GM12874 (cell line): Measurements from ENCODE around the gene C22orf39.

Experiments
- TF ChIP-seq, protein P1 (sequence below): IDR thresholded peaks from 2 replicates; pipeline ENCODE4 v1.5.1; 2011; ENCODE audit warnings: low read depth, mild to moderate bottlenecking, control low read depth, low read length, moderate library complexity; ENCODE audit not compliant: insufficient read depth

Gene C22orf39

GRCh38 chr22:19456541-19456940 lies 9.0 kb upstream of the C22orf39 start:
- TF ChIP-seq, protein P1, sequence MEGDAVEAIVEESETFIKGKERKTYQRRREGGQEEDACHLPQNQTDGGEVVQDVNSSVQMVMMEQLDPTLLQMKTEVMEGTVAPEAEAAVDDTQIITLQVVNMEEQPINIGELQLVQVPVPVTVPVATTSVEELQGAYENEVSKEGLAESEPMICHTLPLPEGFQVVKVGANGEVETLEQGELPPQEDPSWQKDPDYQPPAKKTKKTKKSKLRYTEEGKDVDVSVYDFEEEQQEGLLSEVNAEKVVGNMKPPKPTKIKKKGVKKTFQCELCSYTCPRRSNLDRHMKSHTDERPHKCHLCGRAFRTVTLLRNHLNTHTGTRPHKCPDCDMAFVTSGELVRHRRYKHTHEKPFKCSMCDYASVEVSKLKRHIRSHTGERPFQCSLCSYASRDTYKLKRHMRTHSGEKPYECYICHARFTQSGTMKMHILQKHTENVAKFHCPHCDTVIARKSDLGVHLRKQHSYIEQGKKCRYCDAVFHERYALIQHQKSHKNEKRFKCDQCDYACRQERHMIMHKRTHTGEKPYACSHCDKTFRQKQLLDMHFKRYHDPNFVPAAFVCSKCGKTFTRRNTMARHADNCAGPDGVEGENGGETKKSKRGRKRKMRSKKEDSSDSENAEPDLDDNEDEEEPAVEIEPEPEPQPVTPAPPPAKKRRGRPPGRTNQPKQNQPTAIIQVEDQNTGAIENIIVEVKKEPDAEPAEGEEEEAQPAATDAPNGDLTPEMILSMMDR = no peak

DNA sequence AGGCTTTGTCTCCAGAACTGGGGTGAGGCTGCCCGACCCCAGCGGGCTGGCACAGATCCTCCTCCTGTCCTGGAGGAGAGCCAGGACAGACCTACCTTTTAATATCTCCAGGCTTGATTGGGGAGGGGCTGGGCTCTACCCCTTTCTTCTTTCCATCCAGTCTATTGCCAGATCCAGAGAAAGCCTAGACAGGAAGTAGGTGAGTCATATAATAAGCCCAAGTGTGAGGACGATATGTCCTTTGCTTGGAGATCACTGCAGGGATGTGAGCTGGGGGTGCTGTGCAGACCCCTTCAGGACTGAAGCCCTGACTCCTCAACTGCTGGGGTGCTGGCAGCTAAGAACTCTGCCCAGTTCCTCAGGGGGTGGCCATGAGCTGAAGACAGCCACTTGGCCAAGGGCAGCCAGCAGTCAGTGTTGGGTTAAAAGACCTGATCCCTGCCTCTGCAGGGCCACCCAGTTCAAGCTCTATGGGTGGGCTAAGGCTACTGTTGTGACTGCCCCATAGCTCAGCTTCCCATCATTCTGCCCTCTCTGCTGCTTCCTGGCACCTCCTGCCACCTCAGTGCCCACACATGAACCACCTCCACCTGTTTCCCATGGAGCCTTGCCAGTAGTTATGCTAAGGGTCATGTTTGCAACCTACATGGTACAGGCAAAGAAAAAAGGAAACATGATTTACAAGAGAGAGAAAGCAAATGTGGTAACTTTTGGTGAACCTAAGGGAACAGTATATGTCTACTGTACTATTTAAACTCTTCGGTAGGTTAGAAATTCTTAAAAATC lies 8.3 kb upstream of the C22orf39 start:
- TF ChIP-seq, protein P1 = no peak

DNA sequence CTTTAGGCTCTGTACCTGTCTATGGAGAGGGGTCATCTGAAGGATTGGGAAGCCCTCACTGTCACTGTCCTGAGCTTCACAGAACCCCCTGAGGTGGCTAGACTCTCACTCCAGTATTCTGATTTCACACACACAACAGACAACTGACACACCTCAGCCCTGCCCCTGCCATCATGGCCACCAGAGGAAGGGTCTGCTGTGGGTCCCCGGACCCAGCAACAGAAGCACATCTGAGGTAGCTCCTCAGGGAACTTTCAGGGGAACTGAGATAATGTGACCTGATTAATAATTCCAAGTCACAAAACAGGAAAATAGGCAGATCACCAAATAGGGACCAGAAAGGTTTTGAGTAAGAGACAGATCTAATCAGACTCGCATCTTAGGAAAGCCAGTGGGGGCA lies 7.5 kb upstream of the C22orf39 start:
- TF ChIP-seq, protein P1 = no peak

DNA sequence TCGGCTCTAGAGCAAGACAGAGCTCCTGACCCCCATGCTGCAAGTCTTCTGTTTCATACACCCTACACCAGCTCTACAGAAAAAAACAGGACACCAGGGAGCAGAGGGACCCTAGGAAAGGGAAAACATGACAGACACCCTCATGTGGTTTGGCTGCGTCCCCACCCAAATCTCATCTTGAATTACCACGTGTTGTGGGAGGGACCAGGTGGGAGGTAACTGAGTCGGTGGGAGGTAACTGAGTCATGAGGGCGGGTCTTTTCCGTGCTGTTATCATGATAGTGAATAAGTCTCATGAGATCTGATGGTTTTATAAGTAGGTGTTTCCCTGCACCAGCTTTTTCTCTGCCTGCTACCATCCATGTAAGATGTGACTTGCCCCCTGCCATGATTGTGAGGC lies 6.6 kb upstream of the C22orf39 start:
- TF ChIP-seq, protein P1 = no peak

- TF ChIP-seq, protein P1 = no peak
These were observed 6.2 kb upstream of the C22orf39 start for GRCh38 chr22:19453718-19454117.

DNA sequence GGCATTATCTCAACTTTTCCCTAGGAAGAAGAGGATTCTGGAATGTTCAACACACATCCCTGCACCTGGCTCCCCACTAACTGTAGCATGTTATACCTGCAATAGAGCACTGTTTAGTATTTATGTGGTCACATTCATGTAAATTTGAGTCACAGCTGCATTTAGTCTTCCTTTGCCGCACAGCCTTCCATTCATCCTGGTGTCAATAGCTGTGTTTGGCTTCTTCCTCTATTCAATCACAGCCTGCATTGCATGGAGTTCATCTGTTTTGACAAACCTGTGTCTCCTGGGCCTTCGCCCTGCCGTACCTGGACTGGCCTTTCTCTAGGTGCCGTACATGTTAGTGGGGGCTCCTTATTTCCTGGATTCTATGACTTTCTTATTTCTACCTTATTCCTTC lies 4.1 kb upstream of the C22orf39 start:
- TF ChIP-seq, protein P1 = no peak

- TF ChIP-seq, protein P1 = no peak
These were observed 3.1 kb upstream of the C22orf39 start for GRCh38 chr22:19450363-19451175.
